ENCODE data around the gene ATPAF1.

ATPAF1 gene

GRCh38 chr1:46646844-46647243 is 21.3 kb downstream of the ATPAF1 start:
- TF ChIP-seq ARNT (IDR thresholded peaks at IDR 0.05) (no peak), SP1 (IDR thresholded peaks at IDR 0.05) (no peak), TARDBP (IDR thresholded peaks at IDR 0.05) (no peak), FOXK2 (IDR thresholded peaks at IDR 0.05) (no peak), FOXA1 (IDR thresholded peaks at IDR 0.05) (no peak), CTBP1 (IDR thresholded peaks at IDR 0.05; ENCODE audit: borderline replicate concordance) (no peak), BHLHE40 (IDR thresholded peaks at IDR 0.05; ENCODE audit: borderline replicate concordance) (no peak), LEF1 (IDR thresholded peaks at IDR 0.05; ENCODE audit: borderline replicate concordance) (no peak), ELF4 (IDR thresholded peaks at IDR 0.05) (no peak), ZNF384 (IDR thresholded peaks at IDR 0.05) (no peak), PKNOX1 (IDR thresholded peaks at IDR 0.05) (no peak), SUZ12 (IDR thresholded peaks at IDR 0.05) (no peak), HDGF (IDR thresholded peaks at IDR 0.05; ENCODE audit: borderline replicate concordance) (no peak), FOXM1 (IDR thresholded peaks at IDR 0.05; ENCODE audit: borderline replicate concordance) (no peak)
- no peak for DNase-seq (ENCODE audit: extremely low spot score)
- CTCF ChIA-PET = no interaction called here
- POLR2A ChIA-PET = no interaction called here

- no peak for TF ChIP-seq FOXA1 (IDR thresholded peaks at IDR 0.05)
- ChIA-PET CTCF (no interaction called here), POLR2A (no interaction called here)
- no peak for DNase-seq (ENCODE audit: extremely low spot score)
These were observed 21.8 kb downstream of the ATPAF1 start for GRCh38 chr1:46646331-46646730.

- CTCF ChIA-PET = no interaction called here
- POLR2A ChIA-PET = no interaction called here
- DNase-seq (ENCODE audit: extremely low spot score) = no peak
- no peak for TF ChIP-seq FOXA1 (IDR thresholded peaks at IDR 0.05)
These were observed 22.3 kb downstream of the ATPAF1 start for GRCh38 chr1:46645815-46646214.

- peak; percentile 66; the same call in 1 of the 2 replicates for TF ChIP-seq PKNOX1 (IDR thresholded peaks at IDR 0.05)
- TF ChIP-seq FOXK2 (IDR thresholded peaks at IDR 0.05) = no peak
- TF ChIP-seq ZNF384 (IDR thresholded peaks at IDR 0.05) = no peak
- no peak for TF ChIP-seq TARDBP (IDR thresholded peaks at IDR 0.05)
- no peak for TF ChIP-seq ELF4 (IDR thresholded peaks at IDR 0.05)
- ChIA-PET POLR2A (interaction anchor here (1.1 to 1.2 kb wide), 2 partner anchors 10 to 41 kb away, joined by 3 read pairs; no protein-coding TSS in a partner anchor), CTCF (no interaction called here)
- no peak for DNase-seq (ENCODE audit: extremely low spot score)
These were observed 24.8 kb downstream of the ATPAF1 start for GRCh38 chr1:46643368-46643775.

- POLR2A ChIA-PET = no interaction called here
- TF ChIP-seq LEF1 (IDR thresholded peaks at IDR 0.05; ENCODE audit: borderline replicate concordance) (no peak), FOXK2 (IDR thresholded peaks at IDR 0.05) (no peak), HDGF (IDR thresholded peaks at IDR 0.05; ENCODE audit: borderline replicate concordance) (no peak), ZNF384 (IDR thresholded peaks at IDR 0.05) (no peak), TARDBP (IDR thresholded peaks at IDR 0.05) (no peak), FOXM1 (IDR thresholded peaks at IDR 0.05; ENCODE audit: borderline replicate concordance) (no peak)
- no peak for DNase-seq (ENCODE audit: extremely low spot score)
- CTCF ChIA-PET = no interaction called here
These were observed 26.0 kb downstream of the ATPAF1 start for GRCh38 chr1:46642115-46642680.

GRCh38 chr1:46639547-46639946 is 28.6 kb downstream of the ATPAF1 start:
- ChIA-PET CTCF (no interaction called here), POLR2A (no interaction called here)
- DNase-seq (ENCODE audit: extremely low spot score) = no peak
- no peak for TF ChIP-seq TARDBP (IDR thresholded peaks at IDR 0.05)
- no peak for TF ChIP-seq ARNT (IDR thresholded peaks at IDR 0.05)

GRCh38 chr1:46638921-46639320 is 29.2 kb downstream of the ATPAF1 start:
- ChIA-PET CTCF (no interaction called here), POLR2A (no interaction called here)
- TF ChIP-seq SUZ12 (IDR thresholded peaks at IDR 0.05) (no peak), SP1 (IDR thresholded peaks at IDR 0.05) (no peak), CTBP1 (IDR thresholded peaks at IDR 0.05; ENCODE audit: borderline replicate concordance) (no peak), FOXK2 (IDR thresholded peaks at IDR 0.05) (no peak), LEF1 (IDR thresholded peaks at IDR 0.05; ENCODE audit: borderline replicate concordance) (no peak), ZNF384 (IDR thresholded peaks at IDR 0.05) (no peak), FOXM1 (IDR thresholded peaks at IDR 0.05; ENCODE audit: borderline replicate concordance) (no peak), ARNT (IDR thresholded peaks at IDR 0.05) (no peak), BHLHE40 (IDR thresholded peaks at IDR 0.05; ENCODE audit: borderline replicate concordance) (no peak), L3MBTL2 (conservative IDR thresholded peaks at IDR 0.05) (no peak)
- no peak for DNase-seq (ENCODE audit: extremely low spot score)

- CTCF ChIA-PET = no interaction called here
- POLR2A ChIA-PET = no interaction called here
- TF ChIP-seq PKNOX1 (IDR thresholded peaks at IDR 0.05) (no peak), FOXK2 (IDR thresholded peaks at IDR 0.05) (no peak), TARDBP (IDR thresholded peaks at IDR 0.05) (no peak), BHLHE40 (IDR thresholded peaks at IDR 0.05; ENCODE audit: borderline replicate concordance) (no peak), HDGF (IDR thresholded peaks at IDR 0.05; ENCODE audit: borderline replicate concordance) (no peak), LEF1 (IDR thresholded peaks at IDR 0.05; ENCODE audit: borderline replicate concordance) (no peak), ZNF384 (IDR thresholded peaks at IDR 0.05) (no peak), NFRKB (IDR thresholded peaks at IDR 0.05) (no peak), ELF4 (IDR thresholded peaks at IDR 0.05) (no peak), SUZ12 (IDR thresholded peaks at IDR 0.05) (no peak), ARNT (IDR thresholded peaks at IDR 0.05) (no peak), FOXM1 (IDR thresholded peaks at IDR 0.05; ENCODE audit: borderline replicate concordance) (no peak), L3MBTL2 (conservative IDR thresholded peaks at IDR 0.05) (no peak), CTBP1 (IDR thresholded peaks at IDR 0.05; ENCODE audit: borderline replicate concordance) (no peak), FOXA1 (IDR thresholded peaks at IDR 0.05) (no peak), SP1 (IDR thresholded peaks at IDR 0.05) (no peak)
- DNase-seq (ENCODE audit: extremely low spot score) = no peak
These were observed 30.6 kb downstream of the ATPAF1 start for GRCh38 chr1:46637444-46638083.

Data from HEK293T (cell line).